Measurements from ENCODE around the gene SFXN2. TPM values are rescaled to one million over a fixed set of nuclear protein-coding genes. Genes with fewer than 3 reads are reported as not detected.

Gene SFXN2
- total RNA-seq, 2 donors from 2014 or later, result 9.7 to 27.6 TPM

DNA sequence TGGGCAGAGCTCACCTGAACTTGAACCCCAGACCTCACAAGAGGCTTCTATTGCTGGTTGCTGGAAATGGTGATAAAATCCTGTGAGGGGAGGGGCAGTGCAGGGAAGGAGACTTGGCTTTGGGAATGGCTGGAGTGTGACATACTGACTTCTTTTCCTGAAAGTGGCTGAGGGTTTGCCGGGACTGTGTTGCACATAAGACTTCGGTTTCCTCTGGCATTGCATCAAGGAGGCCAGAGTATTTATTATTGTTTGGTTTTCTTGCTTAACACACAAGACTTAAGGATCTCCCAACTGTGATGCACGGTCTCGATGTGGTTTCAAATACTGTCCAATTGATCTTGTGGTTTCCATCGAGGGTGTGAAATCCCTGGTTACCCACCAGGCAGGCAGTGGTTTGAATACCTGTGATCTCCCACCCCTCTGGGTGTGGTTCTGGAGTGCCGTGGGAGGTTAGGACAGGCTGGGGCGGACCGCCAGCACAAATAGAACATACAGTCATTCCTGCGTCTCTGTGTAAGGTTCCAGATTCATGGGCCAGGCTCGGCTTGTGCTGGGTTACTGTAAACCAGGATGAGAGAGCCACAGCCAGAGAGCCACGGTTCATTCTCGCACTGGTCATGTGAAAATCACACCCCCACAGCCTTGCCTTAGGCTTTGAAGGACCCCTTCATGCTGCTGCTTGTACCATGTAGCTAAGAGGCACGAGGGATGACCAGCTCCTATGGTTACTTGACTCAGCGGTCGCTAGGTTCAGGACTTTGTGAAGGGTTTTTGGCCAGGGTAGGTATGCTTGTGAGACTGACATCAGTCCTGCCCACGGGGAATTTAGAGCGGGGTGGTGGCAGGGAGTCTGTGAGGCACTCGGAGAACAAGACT, 68.5 kb downstream of the SFXN2 start:
- Histone ChIP-seq H3K4me3 (no peak overlapping the region), H3K27ac (peak overlapping the region; percentile 68), H3K36me3 (no peaks in the 10 kb centered on the region), H3K27me3 (no peaks in the 10 kb centered on the region), H3K4me1 (no peaks in the 10 kb centered on the region), H3K9ac (ENCODE audit: low read depth in 2 of 2, low read length in 2 of 2) (peak overlapping the region; percentile 32 to 37), H3K9me3 (no peaks in the 10 kb centered on the region)
- DNase-seq, result peak; percentile 28
- TF ChIP-seq CTCF (IDR thresholded peaks at IDR 0.05), result no peak
- intact Hi-C loops (cut with DNase I), result no loop called here

GRCh38 chr10:102783568-102783967, 69.1 kb downstream of the SFXN2 start:
- no peaks in the 10 kb centered on the region for H3K9me3 ChIP-seq

DNA sequence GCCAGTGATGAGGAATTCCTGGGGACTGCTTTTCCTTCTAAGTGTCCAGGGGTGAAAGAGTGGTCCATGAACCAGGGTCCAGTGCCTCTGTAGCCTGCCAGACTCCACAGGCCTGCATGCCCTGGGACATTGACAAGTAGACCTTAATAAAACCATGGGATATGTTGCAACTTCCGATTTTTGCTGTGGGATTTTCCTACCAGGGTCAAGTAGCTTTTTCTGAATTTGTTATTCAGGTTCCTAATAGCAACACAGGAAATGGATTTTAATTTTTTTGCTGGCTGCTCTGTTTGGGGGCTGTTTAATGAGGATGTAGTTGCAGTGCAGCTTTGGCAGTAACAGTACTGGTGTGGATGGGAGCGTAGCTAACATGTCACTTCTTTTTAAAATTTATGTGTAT, 71.4 kb downstream of the SFXN2 start:
- no peak overlapping the region for H3K4me3 ChIP-seq
- no peaks in the 10 kb centered on the region for H3K36me3 ChIP-seq
- intact Hi-C loops (cut with DNase I), result no loop called here
- no peak overlapping the region for H3K9ac ChIP-seq (ENCODE audit: low read depth in 2 of 2, low read length in 2 of 2)
- TF ChIP-seq CTCF (IDR thresholded peaks at IDR 0.05), result no peak
- H3K27me3 ChIP-seq, result no peaks in the 10 kb centered on the region
- no peaks in the 10 kb centered on the region for H3K4me1 ChIP-seq
- no peak for DNase-seq
- H3K9me3 ChIP-seq, result no peaks in the 10 kb centered on the region
- H3K27ac ChIP-seq, result peak overlapping the region; percentile 36

More at GRCh38 chr10:102783568-102783967, 69.1 kb downstream of the SFXN2 start:
- H3K4me1 ChIP-seq, result no peaks in the 10 kb centered on the region
- DNase-seq, result no peak
- no peaks in the 10 kb centered on the region for H3K36me3 ChIP-seq
- no peak overlapping the region for H3K4me3 ChIP-seq
- TF ChIP-seq CTCF (IDR thresholded peaks at IDR 0.05), result no peak
- intact Hi-C loops (cut with DNase I), result no loop called here
- H3K27ac ChIP-seq, result peak overlapping the region; percentile 68
- H3K9ac ChIP-seq (ENCODE audit: low read depth in 2 of 2, low read length in 2 of 2), result peak overlapping the region in 1 of 2 donors; percentile 37
- no peaks in the 10 kb centered on the region for H3K27me3 ChIP-seq

DNA sequence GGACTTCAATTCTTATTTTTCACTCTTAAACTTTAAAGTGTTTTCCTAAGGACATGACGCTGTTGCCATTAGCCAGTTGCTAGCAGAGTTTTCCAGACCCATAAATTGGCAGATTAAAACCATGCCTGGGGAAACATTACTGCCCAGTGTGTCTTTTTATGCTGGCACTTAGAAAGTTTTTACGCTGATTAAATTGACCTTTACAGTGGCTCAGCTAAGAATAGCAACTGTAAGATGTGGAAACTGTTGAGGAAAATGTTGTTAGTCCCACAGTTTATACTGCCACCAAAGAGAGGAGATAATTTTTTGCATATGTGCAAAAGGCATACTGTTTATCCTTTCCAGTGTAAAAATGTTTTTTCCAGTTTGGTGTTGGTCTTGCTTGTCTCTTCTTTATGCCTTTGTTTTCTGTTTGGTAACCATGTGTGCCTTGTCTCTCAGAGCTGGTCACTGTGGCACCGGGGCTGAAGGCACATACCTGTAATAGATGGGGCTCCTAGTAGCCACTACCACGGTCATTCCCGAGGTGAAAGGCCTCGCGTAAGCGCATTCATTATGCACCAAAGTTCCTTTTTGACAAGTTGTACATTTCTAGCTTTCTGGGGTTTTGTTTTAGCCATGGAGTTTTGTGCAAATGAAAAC, 77.4 kb downstream of the SFXN2 start:
- DNase-seq, result no peak
- Histone ChIP-seq H3K27ac (no peak overlapping the region), H3K9me3 (no peaks in the 10 kb centered on the region), H3K36me3 (no peaks in the 10 kb centered on the region), H3K9ac (ENCODE audit: low read depth in 2 of 2, low read length in 2 of 2) (no peak overlapping the region), H3K27me3 (no peaks in the 10 kb centered on the region), H3K4me3 (no peak overlapping the region), H3K4me1 (peaks cover 4% of the 10 kb centered on the region)
- intact Hi-C loops (cut with DNase I), result no loop called here
- TF ChIP-seq CTCF (IDR thresholded peaks at IDR 0.05), result no peak

Other genes starting within 250 kb of the SFXN2 start
- 10 to 100 TPM; 76.4 to 88.8 TPM for gene ACTR1A, start 211.9 kb upstream of the SFXN2 start, total RNA-seq
- gene SUFU, start 210.7 kb upstream of the SFXN2 start, total RNA-seq, result 1 to 10 TPM; 7.6 to 8.6 TPM
- 10 to 100 TPM; 64.9 to 79.6 TPM for gene TRIM8, start 70.2 kb upstream of the SFXN2 start, total RNA-seq
- 1 to 10 TPM; 4.8 to 5.6 TPM for gene ARL3, start 239 bp upstream of the SFXN2 start, total RNA-seq
- 10 to 100 TPM; 32.3 to 42.7 TPM for gene WBP1L, start 29.3 kb downstream of the SFXN2 start, total RNA-seq
- 1 to 10 TPM in 1 of 2 donors, not detected in 1; 7.7 TPM for gene CYP17A1, start 122.8 kb downstream of the SFXN2 start, total RNA-seq
- gene BORCS7, start 139.6 kb downstream of the SFXN2 start, total RNA-seq, result 10 to 100 TPM; 15.6 to 18.9 TPM
- gene AS3MT, start 154.8 kb downstream of the SFXN2 start, total RNA-seq, result 1 to 10 TPM in 1 of 2 donors, under 1 TPM in 1; 0.77 to 1.9 TPM
- 10 to 100 TPM; 25.2 to 29.3 TPM for gene CNNM2, start 203.7 kb downstream of the SFXN2 start, total RNA-seq